Loucy (cell line): Measurements from ENCODE around the gene PAPSS2.

ENCODE experiments used
- H2AFZ ChIP-seq: fragments of 200-600 bp; sonication (generic); 2 replicates; pipeline ENCODE4 v1.6.0; 2016; ENCODE audit warnings: antibody characterized with exemption, mild to moderate bottlenecking, low read length, moderate library complexity
- H3F3A ChIP-seq: fragments of 200-600 bp; 2 replicates; pipeline ENCODE4 v1.6.0; 2016; ENCODE audit warnings: antibody characterized with exemption, low read depth, mild to moderate bottlenecking
- H3K27me3 ChIP-seq: fragments of 200-600 bp; sonication (generic); 2 replicates; pipeline ENCODE4 v1.6.1; 2014; ENCODE audit warnings: low read length, mild to moderate bottlenecking; ENCODE audit not compliant: insufficient read depth, poor library complexity, severe bottlenecking
- H3K36me3 ChIP-seq: fragments of 200-600 bp; sonication (generic); 2 replicates; pipeline ENCODE4 v1.6.1; 2016; ENCODE audit warnings: low read length; ENCODE audit not compliant: insufficient read depth
- H3K4me1 ChIP-seq: fragments of 200-600 bp; sonication (generic); 2 replicates; pipeline ENCODE4 v1.5.1; 2014; ENCODE audit warnings: low read length, mild to moderate bottlenecking; ENCODE audit not compliant: insufficient read depth, poor library complexity, severe bottlenecking
- H3K4me2 ChIP-seq: fragments of 200-600 bp; sonication (generic); 2 replicates; pipeline ENCODE4 v1.6.0; 2014; ENCODE audit warnings: antibody characterized with exemption, low read length, low read depth, mild to moderate bottlenecking; ENCODE audit not compliant: poor library complexity, severe bottlenecking
- H3K4me3 ChIP-seq: fragments of 200-600 bp; sonication (generic); 2 replicates; pipeline ENCODE4 v1.5.1; 2014; ENCODE audit warnings: low read length, mild to moderate bottlenecking, mixed read lengths; ENCODE audit not compliant: poor library complexity, severe bottlenecking
- H3K79me2 ChIP-seq: fragments of 200-600 bp; sonication (generic); 2 replicates; pipeline ENCODE4 v1.6.1; 2014; ENCODE audit warnings: low read length; ENCODE audit not compliant: insufficient read depth
- H3K9ac ChIP-seq: fragments of 200-600 bp; sonication (generic); 2 replicates; pipeline ENCODE4 v1.6.0; 2014; ENCODE audit warnings: mild to moderate bottlenecking, low read depth, low read length, moderate library complexity; ENCODE audit not compliant: poor library complexity, severe bottlenecking
- H3K9me2 ChIP-seq: fragments of 200-600 bp; sonication (generic); replicated peaks from 2 replicates; pipeline ENCODE4 v1.6.1; 2016; ENCODE audit warnings: low read depth, low read length, mixed read lengths
- H3K9me3 ChIP-seq: fragments of 200-600 bp; sonication (generic); 2 replicates; pipeline ENCODE4 v1.6.1; 2014; ENCODE audit warnings: mild to moderate bottlenecking, antibody characterized with exemption, low read length, low read depth; ENCODE audit not compliant: insufficient read depth
- H4K20me1 ChIP-seq: fragments of 200-600 bp; sonication (generic); 2 replicates; pipeline ENCODE4 v1.6.0; 2014; ENCODE audit warnings: antibody characterized with exemption, low read length, mild to moderate bottlenecking; ENCODE audit not compliant: insufficient read depth, poor library complexity, severe bottlenecking
- EZH2phosphoT487 ChIP-seq: fragments of 200-600 bp; IDR thresholded peaks from 2 replicates; pipeline ENCODE4 v1.6.1; 2018; ENCODE audit warnings: antibody characterized with exemption, mild to moderate bottlenecking, moderate library complexity, borderline replicate concordance
- TF ChIP-seq, protein P1 (sequence below): fragments of 200-600 bp; sonication (generic); conservative IDR thresholded peaks from 2 replicates; pipeline ENCODE4 v1.5.1; 2014; ENCODE audit warnings: mild to moderate bottlenecking, antibody characterized with exemption, low read length

Gene PAPSS2

DNA sequence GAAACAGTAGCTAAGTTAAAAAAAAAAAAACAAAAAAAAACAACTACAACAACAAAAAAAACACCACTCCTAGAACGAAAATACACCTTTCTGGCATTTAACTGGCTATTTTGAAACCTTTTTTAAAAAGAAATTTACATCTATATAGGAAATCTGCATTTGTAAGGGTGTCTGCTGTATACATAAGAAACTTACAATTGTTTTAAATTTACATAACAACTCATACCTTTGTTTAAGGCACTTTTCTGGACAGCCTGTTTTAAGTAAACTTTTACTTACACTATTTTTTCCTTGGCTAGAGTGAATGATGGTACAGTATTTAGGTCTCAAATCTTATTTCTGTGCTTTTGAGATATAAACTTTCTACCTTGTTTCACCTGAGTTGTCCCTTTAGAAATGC is 34.0 kb upstream of the PAPSS2 start:
- no peaks in the 10 kb centered on the region for H3K79me2 ChIP-seq
- no peaks in the 10 kb centered on the region for H3K4me1 ChIP-seq
- H3K9me2 ChIP-seq, result no peaks in the 10 kb centered on the region
- no peaks in the 10 kb centered on the region for H4K20me1 ChIP-seq
- no peak for TF ChIP-seq EZH2phosphoT487
- no peak overlapping the region for H3K9ac ChIP-seq
- H3K4me2 ChIP-seq, result no peak overlapping the region
- no peak overlapping the region for H3K4me3 ChIP-seq
- no peaks in the 10 kb centered on the region for H3K36me3 ChIP-seq
- no peaks in the 10 kb centered on the region for H3K27me3 ChIP-seq
- no peak overlapping the region for H2AFZ ChIP-seq
- no peaks in the 10 kb centered on the region for H3K9me3 ChIP-seq
- H3F3A ChIP-seq, result no peaks in the 10 kb centered on the region

- no peaks in the 10 kb centered on the region for H3K4me1 ChIP-seq
- H3K9me2 ChIP-seq, result no peaks in the 10 kb centered on the region
Observed at GRCh38 chr10:87626422-87626892, 33.2 kb upstream of the PAPSS2 start.

GRCh38 chr10:87630171-87630570 is 29.5 kb upstream of the PAPSS2 start:
- Histone ChIP-seq H3K4me2 (no peak overlapping the region), H3K9ac (no peak overlapping the region), H3K27me3 (no peaks in the 10 kb centered on the region), H3K9me2 (no peaks in the 10 kb centered on the region), H3K79me2 (no peaks in the 10 kb centered on the region), H3F3A (no peaks in the 10 kb centered on the region), H4K20me1 (no peaks in the 10 kb centered on the region), H3K4me3 (no peak overlapping the region), H3K4me1 (no peaks in the 10 kb centered on the region), H3K36me3 (no peaks in the 10 kb centered on the region), H3K9me3 (no peaks in the 10 kb centered on the region), H2AFZ (no peak overlapping the region)
- TF ChIP-seq, protein P1, sequence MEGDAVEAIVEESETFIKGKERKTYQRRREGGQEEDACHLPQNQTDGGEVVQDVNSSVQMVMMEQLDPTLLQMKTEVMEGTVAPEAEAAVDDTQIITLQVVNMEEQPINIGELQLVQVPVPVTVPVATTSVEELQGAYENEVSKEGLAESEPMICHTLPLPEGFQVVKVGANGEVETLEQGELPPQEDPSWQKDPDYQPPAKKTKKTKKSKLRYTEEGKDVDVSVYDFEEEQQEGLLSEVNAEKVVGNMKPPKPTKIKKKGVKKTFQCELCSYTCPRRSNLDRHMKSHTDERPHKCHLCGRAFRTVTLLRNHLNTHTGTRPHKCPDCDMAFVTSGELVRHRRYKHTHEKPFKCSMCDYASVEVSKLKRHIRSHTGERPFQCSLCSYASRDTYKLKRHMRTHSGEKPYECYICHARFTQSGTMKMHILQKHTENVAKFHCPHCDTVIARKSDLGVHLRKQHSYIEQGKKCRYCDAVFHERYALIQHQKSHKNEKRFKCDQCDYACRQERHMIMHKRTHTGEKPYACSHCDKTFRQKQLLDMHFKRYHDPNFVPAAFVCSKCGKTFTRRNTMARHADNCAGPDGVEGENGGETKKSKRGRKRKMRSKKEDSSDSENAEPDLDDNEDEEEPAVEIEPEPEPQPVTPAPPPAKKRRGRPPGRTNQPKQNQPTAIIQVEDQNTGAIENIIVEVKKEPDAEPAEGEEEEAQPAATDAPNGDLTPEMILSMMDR, result no peak
- no peak for TF ChIP-seq EZH2phosphoT487

More at GRCh38 chr10:87626422-87626892, 33.2 kb upstream of the PAPSS2 start:
- Histone ChIP-seq H3K27me3 (no peaks in the 10 kb centered on the region), H3K4me3 (no peak overlapping the region), H3K9me3 (no peaks in the 10 kb centered on the region), H3F3A (no peaks in the 10 kb centered on the region), H4K20me1 (no peaks in the 10 kb centered on the region), H3K4me2 (no peak overlapping the region), H3K9ac (no peak overlapping the region), H3K36me3 (no peaks in the 10 kb centered on the region), H2AFZ (no peak overlapping the region), H3K79me2 (no peaks in the 10 kb centered on the region)
- TF ChIP-seq, protein P1, result no peak

- Histone ChIP-seq H4K20me1 (no peaks in the 10 kb centered on the region), H3K79me2 (no peaks in the 10 kb centered on the region), H3K9me2 (no peaks in the 10 kb centered on the region), H3K9me3 (no peaks in the 10 kb centered on the region), H3K27me3 (no peaks in the 10 kb centered on the region), H3F3A (no peaks in the 10 kb centered on the region), H3K4me3 (no peak overlapping the region), H3K4me1 (no peaks in the 10 kb centered on the region), H3K36me3 (no peaks in the 10 kb centered on the region), H2AFZ (no peak overlapping the region), H3K4me2 (no peak overlapping the region), H3K9ac (no peak overlapping the region)
- TF ChIP-seq EZH2phosphoT487, result no peak
- TF ChIP-seq, protein P1, result no peak
Observed at GRCh38 chr10:87632454-87632853, 27.2 kb upstream of the PAPSS2 start.
